ENCODE measurements around the gene AS3MT.

Gene AS3MT

DNA sequence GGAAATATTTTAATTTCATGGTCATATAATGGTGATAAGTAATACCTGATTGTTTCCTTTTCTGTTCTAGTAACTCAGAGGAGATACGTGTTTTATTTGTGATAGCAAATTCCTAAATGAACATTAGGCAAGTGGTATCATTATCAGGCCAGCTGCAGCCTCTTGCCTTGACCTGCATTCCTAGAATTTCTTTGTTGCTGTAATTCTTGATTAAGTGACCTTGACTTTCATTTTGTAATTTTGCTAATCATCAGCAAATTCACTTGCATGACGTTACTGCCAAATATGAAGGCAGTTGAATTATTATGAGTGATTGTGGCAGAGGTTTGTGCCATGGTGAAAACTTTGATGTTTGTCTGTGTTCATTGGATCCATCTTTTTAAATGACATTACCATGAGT is 5.6 kb upstream of the AS3MT start:
- H3K4me3 ChIP-seq (ENCODE audit: low read length), result no peak overlapping the region
- TF ChIP-seq, protein P1, sequence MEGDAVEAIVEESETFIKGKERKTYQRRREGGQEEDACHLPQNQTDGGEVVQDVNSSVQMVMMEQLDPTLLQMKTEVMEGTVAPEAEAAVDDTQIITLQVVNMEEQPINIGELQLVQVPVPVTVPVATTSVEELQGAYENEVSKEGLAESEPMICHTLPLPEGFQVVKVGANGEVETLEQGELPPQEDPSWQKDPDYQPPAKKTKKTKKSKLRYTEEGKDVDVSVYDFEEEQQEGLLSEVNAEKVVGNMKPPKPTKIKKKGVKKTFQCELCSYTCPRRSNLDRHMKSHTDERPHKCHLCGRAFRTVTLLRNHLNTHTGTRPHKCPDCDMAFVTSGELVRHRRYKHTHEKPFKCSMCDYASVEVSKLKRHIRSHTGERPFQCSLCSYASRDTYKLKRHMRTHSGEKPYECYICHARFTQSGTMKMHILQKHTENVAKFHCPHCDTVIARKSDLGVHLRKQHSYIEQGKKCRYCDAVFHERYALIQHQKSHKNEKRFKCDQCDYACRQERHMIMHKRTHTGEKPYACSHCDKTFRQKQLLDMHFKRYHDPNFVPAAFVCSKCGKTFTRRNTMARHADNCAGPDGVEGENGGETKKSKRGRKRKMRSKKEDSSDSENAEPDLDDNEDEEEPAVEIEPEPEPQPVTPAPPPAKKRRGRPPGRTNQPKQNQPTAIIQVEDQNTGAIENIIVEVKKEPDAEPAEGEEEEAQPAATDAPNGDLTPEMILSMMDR (conservative IDR thresholded peaks at IDR 0.05; ENCODE audit: low read length), result no peak
- DNase-seq (ENCODE audit: low read depth), result no peak

DNA sequence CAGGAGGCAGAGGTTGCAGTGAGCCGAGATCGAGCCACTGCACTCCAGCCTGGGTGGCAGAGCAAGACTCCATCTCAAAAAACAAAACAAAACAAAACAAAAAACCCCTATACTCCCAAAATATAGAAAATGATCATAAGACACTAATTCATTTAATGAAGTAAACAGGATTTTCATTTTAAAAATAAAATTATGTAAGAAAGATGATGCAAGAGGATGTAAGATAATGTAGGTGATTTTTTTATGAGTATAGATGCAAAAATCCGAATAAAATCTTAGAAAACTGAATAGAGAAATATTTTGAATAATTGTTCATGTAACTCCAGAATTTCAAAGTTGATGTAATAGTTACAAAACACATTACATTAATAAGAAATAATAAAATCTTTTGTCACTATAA is 3.6 kb upstream of the AS3MT start:
- no peak overlapping the region for H3K4me3 ChIP-seq (ENCODE audit: low read length)
- no peak for DNase-seq (ENCODE audit: low read depth)
- TF ChIP-seq, protein P1 (conservative IDR thresholded peaks at IDR 0.05; ENCODE audit: low read length), result no peak

DNA sequence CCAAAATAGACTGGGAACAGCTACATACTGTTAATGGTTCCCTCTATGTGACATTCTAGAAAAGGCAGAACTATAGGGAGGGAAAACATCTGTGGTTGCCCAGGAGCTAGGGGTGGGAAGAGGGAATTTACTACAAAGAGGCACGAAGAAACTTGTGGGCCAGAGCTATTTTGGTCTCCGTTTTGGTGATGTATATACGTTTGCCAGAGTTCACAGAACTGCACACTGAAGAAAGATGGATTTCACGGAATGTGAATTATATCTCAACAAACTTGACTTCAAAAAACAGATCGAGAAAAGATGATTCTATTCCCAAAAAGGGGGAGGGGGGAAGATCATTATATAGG is 386 bp upstream of the AS3MT start:
- TF ChIP-seq, protein P1 (conservative IDR thresholded peaks at IDR 0.05; ENCODE audit: low read length), result no peak
- peak; percentile 8 for DNase-seq (ENCODE audit: low read depth)
- H3K4me3 ChIP-seq (ENCODE audit: low read length), result peak overlapping the region; percentile 67

DNA sequence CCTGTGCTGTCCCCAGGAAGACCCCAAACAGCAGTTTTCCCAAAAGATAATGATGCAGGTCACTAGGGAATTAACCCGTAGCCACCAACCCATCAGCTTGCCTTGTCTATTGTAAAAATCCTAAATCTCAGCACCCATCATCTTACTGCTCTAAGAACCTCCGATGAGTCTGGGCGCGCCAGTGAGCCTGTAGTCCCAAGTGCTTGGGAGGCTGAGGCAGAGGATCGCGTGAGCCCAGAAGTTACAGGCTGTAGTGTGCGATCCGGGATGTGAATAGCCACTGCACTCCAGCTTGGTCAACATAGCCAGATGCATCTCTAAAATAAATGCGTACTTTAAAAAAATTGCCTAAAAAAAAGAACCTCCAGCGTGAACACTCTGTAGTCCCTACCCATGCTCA is 951 bp downstream of the AS3MT start:
- DNase-seq (ENCODE audit: low read depth), result no peak
- H3K4me3 ChIP-seq (ENCODE audit: low read length), result peak overlapping the region; percentile 67
- TF ChIP-seq, protein P1 (conservative IDR thresholded peaks at IDR 0.05; ENCODE audit: low read length), result no peak

DNA sequence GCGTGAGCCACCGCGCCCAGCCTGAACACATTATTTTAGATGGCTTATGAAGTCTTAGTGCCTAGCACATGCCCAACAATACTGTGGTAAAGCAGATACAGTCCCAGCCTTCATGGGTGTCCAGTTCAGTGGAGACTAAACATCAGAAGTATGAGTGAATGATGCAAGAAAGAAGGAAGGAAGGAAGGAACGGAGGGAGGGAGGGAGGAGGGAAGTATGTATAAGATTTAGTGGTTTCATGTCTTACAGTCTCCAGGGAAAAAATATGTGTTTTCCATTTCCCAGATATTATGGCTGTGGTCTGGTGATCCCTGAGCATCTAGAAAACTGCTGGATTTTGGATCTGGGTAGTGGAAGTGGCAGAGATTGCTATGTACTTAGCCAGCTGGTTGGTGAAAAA is 2.9 kb downstream of the AS3MT start:
- DNase-seq (ENCODE audit: low read depth), result peak; percentile 10
- TF ChIP-seq, protein P1 (conservative IDR thresholded peaks at IDR 0.05; ENCODE audit: low read length), result no peak
- H3K4me3 ChIP-seq (ENCODE audit: low read length), result no peak overlapping the region

DNA sequence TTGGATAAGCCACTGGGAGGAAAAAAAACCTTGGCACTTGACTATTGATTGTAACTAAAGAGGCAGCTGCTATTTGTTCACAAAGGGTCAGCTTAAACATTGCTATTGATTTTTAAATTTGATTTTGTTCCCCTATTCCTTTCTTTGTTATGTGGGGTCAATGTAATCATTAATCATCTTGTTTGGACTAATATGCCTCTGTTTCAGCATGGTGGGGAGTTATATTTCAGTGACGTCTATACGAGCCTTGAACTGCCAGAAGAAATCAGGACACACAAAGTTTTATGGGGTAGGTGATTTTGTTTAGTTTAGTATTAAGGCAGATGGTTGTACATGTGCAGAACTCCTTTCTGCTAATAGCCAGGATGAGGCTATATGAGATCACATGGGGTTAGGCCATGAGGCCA is 7.5 kb downstream of the AS3MT start:
- no peak overlapping the region for H3K4me3 ChIP-seq (ENCODE audit: low read length)
- TF ChIP-seq, protein P1 (conservative IDR thresholded peaks at IDR 0.05; ENCODE audit: low read length), result no peak
- DNase-seq (ENCODE audit: low read depth), result no peak

DNA sequence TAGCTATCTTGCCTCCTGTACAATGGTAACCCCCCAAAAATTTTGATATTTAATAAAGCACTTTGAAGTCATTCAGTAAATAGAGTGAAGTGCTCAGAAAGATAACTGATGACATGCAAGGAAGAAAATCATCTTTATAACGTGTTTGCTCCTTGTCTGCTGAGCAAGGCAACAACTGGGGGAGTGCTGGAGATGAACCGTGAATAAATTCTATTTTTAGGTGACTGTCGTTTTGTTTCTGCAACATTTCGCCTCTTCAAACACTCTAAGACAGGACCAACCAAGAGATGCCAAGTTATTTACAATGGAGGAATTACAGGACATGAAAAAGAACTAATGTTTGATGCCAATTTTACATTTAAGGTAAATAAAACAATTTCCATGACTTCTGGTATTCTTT is 9.4 kb downstream of the AS3MT start:
- no peak for DNase-seq (ENCODE audit: low read depth)
- TF ChIP-seq, protein P1 (conservative IDR thresholded peaks at IDR 0.05; ENCODE audit: low read length), result no peak
- H3K4me3 ChIP-seq (ENCODE audit: low read length), result no peak overlapping the region

Data from AG10803 (cell line).